DMS 273 (cell line): ENCODE measurements around the gene PLA2G4F.

Experiments used
- DNase-seq: peaks from one replicate; lab custom pipeline; 2025; ENCODE audit not compliant: unreplicated experiment; lab: John Stamatoyannopoulos, UW

Gene PLA2G4F, protein sequence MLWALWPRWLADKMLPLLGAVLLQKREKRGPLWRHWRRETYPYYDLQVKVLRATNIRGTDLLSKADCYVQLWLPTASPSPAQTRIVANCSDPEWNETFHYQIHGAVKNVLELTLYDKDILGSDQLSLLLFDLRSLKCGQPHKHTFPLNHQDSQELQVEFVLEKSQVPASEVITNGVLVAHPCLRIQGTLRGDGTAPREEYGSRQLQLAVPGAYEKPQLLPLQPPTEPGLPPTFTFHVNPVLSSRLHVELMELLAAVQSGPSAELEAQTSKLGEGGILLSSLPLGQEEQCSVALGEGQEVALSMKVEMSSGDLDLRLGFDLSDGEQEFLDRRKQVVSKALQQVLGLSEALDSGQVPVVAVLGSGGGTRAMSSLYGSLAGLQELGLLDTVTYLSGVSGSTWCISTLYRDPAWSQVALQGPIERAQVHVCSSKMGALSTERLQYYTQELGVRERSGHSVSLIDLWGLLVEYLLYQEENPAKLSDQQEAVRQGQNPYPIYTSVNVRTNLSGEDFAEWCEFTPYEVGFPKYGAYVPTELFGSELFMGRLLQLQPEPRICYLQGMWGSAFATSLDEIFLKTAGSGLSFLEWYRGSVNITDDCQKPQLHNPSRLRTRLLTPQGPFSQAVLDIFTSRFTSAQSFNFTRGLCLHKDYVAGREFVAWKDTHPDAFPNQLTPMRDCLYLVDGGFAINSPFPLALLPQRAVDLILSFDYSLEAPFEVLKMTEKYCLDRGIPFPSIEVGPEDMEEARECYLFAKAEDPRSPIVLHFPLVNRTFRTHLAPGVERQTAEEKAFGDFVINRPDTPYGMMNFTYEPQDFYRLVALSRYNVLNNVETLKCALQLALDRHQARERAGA

DNA sequence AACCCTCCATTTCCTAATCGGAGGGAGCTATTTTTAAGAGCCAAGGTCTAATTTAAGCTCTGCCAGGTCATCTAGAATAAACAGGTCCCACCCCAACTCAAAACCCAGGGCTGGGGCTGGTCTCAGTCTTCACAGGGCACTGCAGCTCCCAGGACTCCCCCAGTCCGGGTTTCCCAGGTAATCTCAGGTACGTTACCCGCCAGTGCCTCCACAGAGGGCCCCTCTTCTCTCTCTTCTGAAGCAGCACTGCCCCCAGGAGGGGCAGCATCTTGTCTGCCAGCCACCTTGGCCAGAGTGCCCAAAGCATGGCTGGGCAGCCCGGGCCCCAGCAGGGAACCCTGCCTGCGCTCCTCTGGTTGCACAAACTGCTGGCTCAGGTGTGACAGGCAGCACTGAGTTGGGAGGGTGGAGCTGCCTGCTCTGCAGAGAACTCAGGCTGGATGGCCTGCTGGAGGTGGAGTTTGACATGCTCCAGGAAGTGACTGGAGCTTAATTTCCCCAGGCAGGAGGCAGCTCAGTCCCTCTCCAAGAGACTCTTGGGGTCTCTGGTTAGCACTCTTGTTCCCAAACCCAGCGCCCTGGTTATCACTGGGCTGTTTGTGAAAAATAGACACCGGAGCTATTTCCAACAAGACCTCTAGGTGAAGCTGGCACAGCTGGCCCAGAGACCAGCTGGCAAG lies at the start of gene PLA2G4F:
Gene PLA2G4F (minus strand): TSS at position 394 of the 680 bp plus-strand sequence. CDS start 87 bp downstream, at position 307.
- peak; percentile 39 for DNase-seq

DNA sequence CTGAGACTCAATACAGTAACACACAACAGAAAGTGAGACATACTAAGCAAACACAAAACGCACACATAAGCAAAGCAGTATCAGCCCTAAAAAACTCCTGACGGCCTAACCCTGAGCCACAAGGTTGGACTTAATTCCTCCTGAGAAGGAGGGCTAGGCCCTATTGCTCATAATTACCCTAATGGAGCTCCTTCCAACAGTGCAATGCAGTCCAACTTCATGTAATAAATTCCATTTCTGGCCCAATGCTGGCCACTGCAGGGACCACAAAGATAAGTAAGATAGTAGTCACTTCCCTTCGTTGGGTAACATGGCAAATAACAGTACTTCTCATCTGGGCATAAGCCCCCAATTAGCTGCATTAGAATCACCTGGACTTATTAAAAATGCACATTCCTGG lies 47.5 kb upstream of the PLA2G4F start:
- DNase-seq: no peak

DNA sequence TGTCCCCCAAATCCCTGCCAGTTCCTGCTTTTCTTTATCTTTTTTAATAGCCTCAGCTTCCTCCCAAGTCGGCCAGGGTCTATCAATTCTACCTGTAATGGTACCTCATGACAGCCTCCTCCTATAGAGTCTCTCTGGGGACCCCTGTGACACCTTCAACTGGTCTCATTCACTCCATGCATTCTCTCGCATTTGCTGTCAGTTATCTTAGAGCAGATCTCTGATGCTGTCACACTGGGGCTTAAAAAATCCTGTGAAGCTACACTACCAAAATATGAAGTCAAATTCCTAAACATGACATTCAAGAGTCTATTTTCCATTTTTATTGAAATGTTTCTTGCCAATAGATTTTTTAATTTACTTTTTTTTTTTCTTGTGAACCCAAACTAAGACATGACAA lies 46.2 kb upstream of the PLA2G4F start:
- DNase-seq: no peak

DNA sequence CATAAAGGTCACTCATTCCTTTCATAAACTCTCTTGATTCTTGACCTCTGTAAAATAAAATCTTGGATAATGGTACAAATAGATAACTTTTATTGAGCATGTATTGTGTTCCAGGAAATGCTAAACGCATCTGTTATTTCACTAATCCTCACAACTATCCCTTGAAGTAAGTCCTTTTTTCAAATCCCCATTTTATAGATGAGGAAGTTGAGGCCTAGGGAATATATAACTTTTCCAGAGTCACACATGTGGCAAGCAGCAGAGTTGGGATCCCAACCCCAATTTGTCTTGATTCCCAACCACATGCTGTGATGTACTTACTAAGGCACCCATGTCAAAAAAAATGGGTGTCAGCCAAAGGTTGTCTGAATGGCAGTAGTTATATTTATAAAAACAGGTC lies 45.4 kb upstream of the PLA2G4F start:
- DNase-seq: no peak

DNA sequence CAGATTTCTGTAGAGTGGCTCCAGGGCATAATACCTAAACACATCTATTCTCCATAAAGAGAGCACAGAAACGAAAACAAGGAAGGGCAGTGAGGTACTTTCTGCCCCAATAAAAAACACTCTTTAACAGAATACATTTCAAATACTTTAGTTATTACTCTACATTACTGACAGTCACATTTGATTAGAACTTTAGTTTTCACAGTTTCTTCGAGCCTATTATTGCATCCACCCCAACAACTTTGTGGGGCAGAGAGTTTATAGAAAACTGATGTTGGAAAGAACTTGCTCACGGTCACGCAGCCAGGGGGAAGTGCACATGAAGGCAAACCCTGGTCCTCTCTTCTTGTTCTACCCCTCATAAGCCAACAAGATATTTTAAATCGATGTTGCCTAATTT lies 42.7 kb upstream of the PLA2G4F start:
- DNase-seq: no peak

DNA sequence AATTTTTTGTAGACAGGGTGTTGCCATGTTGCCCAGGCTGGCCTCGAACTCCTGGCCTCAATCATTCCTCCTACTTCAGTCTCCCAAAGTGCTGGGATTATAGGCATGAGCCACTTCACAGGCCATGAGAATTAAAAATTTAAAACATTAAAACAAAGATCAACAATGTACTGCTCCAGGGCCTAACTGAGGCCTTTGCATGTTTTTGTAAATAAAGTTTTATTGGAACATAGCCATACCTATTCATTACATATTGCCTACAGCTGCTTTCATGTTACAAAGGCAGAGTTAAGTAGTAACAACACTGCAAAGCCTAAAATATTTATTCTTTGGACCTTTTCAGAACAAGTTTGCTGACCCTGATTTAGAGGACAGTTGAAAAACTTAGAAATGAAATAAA lies 42.1 kb upstream of the PLA2G4F start:
- DNase-seq: no peak

DNA sequence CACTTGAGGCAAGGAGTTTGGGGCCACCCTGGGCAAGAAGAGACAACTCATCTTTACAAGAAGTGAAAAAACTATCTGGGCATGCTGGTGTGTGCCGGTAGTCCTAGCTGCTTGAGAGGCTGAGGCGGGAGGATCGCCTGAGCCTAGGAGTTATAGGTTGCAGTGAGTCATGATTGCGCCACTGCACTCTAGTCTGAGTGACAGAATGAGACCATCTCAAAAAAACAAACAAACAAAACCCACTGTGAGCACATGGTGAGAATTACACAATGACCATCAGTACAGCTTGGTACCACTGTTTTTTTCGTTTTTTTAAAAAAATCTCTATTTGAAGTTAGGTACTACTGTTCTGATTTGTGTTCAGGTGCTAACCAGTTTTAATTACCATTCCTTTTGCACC lies 38.1 kb upstream of the PLA2G4F start:
- no peak for DNase-seq

DNA sequence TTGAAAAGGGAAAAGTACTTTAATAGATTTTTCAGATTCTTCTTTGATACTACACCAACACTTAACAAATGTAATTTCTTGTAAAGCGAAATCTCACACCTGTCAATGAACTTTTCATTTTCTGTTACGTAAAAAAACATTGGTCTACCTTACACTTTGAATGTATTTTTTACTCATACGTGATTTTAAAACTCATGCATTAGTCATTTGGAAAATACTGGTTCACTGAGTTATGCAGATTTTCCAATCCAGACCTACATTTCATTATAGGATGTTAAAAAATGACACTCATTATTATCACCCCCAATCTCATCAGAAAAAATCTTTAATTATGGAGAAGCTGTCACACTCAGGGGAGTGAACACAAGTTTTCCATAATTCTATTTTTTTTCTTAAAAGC lies 36.9 kb upstream of the PLA2G4F start:
- no peak for DNase-seq

DNA sequence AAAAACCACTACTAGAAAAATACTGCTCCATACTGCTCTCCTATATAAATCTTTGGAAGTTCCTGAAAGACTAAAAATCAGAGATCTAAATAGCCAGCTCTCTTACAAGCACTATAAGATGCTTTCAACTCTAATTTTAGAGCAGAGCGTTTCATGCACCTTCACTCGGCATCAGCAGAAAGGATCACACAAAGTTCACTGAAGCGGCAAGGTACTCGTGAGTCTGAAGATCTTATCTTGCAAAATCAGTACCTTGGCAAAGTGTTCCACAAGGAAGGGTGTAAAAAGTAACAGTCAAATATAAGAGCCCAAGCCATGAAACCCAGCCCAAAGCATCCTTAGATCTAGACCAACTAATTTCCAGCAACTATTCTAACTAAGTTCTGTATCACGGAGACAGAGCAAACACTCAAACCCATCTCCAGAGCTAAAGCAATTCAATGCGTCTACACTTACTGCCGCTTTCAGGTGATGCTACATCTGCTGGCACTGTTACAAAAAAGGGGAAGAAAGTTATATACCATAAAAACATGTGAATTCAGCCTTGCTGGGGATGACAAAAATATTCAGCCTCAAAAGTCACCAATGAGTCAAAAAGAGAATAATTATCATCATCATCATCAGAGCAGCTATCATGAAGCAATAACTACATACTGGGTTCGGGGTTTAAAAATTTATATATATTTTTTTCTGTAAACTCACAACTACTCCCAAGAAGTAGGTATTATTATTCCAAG lies 35.3 kb upstream of the PLA2G4F start:
- DNase-seq: no peak

DNA sequence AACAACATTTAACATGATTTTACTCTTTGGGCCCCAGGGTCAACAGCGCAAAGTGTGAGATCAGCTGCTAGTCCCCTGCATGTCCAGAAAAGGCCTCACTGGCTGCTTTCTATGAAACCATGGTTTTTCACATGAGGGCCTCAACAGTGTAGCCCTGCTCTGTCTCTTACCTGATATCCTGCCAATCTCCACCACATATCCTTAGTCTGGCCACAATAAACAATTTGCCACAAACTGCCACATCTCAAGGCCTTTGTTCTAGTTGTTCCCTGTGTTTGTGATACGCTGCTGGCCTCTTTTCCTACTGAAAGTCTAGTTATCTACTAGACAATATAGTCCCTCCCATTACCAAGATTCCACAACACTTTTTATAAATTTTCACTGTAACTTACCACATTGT lies 33.9 kb upstream of the PLA2G4F start:
- DNase-seq: no peak

DNA sequence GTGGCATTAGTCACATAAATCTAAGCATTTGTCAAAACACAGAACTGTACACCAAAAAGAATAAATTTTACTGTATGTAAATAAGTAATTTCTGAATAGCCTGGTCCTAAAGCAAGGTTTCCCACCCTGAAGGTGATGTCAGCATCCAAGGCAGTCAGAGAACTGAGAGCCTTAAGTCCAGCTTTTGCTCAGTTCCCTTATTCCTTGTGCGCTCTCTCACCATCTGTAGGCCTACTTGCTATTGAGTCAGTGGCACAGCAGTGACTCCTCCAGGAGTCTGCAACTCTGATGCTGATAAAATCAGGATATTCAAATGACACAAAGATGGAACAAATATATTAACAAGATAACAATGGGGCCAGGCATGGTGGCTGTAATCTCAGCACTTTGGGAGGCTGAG lies 29.4 kb upstream of the PLA2G4F start:
- DNase-seq: no peak

DNA sequence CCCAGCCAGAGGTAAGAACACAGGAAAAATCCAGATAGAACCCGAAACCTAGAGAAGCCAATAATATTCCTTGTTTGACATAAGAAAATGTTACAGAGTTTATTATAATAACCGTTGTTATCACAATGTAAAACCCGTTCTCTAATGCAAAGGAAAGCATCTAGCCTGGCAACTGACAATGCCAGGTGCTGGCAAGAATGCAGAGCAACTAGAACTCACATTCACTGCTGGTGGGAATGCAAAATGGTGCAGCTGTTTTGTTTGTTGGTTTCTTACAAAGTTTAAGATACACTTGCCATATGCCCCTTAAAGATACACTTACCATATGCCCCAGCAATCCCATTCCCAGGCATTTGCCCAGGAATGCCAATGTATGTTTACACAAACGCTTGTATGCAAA lies 28.3 kb upstream of the PLA2G4F start:
- no peak for DNase-seq

DNA sequence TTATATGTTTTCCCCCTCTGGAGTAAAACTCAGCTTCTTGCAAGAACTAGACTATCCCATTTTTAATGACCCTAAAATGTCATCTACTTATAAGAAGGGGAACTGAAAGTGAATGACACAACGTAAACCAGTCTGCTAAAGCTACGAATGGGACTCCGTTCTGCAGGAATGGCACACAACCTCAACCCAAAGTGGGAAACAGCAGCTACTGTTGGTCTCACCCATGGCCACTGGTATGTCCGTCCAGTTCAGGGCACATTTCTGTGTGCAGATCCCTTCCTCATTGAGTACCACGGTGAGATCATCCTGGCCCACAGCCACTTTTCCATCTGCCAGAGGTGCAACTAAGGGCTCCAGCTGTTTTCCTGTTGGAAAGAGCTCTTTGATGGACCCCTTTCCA lies 27.9 kb upstream of the PLA2G4F start:
- no peak for DNase-seq

DNA sequence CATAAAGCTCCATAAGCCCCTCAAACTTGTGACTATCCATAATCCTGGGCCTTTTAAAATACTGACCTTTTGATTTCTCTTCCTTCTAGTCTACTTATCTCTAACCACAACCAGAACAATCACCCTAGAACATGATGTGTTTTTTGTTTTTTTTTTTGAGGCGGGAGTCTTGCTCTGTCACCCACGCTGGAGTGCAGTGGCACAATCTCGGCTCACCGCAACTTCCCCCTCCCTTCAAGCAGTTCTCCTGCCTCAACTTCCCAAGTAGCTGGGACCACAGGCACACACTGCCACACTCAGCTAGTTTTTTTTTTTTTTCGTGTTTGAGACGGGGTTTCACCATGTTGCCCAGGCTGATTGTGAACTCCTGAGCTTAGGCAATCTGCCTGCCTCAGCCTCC lies 26.5 kb upstream of the PLA2G4F start:
- no peak for DNase-seq

DNA sequence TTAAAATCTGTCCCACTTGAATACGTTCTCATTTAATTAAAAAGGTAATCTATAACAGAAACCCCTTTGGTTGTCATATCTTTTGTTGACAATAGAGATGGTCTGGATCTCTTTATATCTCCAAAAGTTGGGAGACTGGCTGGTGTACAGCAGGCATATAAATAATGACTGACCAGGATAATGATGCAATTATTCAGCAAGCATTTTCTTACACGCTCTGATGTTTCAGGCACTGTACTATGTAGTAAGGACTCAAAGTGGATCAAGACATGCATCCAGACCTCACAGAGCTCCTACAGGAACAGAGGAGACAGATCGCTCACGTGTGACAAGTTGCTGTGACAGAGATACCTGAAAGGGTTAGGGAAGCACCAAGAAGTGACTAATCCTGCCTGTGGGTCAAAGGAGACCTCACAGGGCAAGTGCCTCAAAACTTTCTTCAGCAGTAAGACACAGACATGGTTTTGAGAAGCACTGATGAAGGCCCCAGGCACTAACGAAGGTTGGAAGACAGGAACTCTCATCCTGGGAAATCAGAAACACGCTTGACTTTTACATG lies 26.0 kb upstream of the PLA2G4F start:
- DNase-seq: no peak

DNA sequence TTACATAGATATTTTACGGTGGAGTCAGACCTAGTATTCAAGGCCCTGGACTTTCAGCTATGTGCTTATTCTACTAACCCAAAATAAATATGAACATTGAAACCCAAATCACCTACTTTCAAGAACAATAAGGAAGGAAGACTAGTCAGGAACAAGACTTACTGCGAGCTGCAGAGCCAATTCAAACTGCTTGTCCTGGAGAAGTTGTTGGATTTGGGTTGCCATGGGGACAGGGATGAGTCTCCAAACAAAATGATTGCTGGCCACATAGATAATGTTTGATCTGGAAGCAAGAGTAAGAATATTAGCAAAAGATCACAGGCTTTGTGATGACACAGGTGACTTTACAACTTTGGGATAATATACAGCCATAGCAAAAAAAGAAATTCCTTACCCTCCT lies 21.6 kb upstream of the PLA2G4F start:
- no peak for DNase-seq

DNA sequence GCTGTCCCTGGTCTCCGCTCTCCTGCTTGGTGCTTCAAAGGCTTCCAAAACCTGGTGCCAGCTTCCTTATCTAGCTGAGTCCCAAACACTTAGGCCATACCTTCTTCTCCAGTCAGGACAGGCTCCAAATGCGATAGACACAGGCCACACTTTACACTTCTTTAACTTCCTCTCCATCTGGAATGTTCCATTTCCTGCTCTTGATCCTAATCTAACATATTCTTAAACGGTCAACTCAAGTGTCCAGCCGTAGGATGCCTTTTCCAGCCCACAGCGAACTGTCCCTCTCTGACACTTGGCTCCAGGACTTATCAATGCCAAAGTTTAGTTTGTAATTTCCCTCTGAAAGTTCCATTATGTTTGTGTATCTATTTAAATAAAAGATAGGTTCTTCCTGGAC lies 19.2 kb upstream of the PLA2G4F start:
- peak; percentile 16 for DNase-seq

DNA sequence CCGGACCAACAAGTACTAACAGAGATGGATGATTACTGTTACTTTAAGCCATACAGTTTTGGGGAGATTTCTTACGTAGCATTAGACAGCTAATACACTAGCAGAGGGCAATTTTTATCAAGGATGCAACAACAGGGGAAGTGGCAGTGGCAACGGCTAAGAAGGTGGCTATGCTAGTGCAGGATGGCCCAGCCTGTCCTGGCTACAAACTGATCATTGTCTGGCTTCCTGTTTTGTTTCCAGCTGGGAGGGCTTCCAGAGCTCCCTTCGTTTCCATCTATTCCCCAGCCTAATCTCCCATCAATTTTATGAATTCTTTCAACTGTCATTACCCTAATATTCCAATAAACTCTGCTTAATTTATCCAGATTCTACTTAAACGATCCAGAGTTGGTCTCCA lies 16.0 kb upstream of the PLA2G4F start:
- no peak for DNase-seq

DNA sequence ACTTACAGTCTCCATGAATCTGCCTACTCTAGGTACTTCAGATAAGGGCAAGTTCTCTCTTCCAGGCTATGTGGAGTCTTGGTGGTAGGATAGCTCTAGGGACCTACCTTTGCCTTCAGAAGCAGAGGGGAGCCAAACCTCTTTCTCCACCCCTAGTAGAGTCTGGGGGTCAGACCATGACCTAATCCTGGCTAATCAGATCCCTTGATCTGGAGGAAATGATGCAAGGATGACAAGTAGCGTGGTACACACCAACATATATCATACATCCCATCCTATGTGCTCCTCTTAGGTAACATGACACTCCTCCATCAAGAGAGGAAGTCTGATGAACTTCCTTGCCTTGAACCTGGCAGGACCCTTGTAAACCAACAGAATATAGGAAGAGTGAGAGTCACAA lies 15.4 kb upstream of the PLA2G4F start:
- no peak for DNase-seq

DNA sequence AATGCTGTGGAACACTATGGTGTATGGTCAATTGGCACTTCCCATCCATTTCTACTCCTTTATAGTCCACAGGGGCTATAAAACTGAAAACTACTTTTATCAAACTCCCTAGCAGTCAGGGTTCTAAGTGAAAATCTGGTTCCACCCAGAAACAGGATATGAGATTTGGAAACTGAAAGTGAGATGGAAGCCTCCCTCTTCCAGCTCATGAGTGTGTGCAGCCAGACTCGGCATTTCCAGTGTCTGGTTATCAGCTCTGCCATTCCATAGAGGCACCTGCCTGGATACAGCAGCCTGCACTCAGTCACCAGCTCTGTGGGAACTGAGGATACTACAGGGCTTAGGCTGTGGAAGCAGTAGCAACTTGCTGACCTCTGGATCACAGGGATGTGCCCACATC lies 14.7 kb upstream of the PLA2G4F start:
- no peak for DNase-seq
